GM19397 (cell line): ENCODE data around the gene NUP62CL.
"Not testable (repeated sequence)": the region's sequence is repeated elsewhere in the genome, so short reads cannot be mapped to it uniquely, and the experiment has no call there.

Experiments used
- ATAC-seq: cut with Tn5 transposase; IDR thresholded peaks from one replicate; pipeline ENCODE4 v1.9.1; 2021; ENCODE audit warnings: mild to moderate bottlenecking, moderate library complexity; ENCODE audit not compliant: unreplicated experiment

NUP62CL gene, protein sequence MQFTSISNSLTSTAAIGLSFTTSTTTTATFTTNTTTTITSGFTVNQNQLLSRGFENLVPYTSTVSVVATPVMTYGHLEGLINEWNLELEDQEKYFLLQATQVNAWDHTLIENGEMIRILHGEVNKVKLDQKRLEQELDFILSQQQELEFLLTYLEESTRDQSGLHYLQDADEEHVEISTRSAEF

DNA sequence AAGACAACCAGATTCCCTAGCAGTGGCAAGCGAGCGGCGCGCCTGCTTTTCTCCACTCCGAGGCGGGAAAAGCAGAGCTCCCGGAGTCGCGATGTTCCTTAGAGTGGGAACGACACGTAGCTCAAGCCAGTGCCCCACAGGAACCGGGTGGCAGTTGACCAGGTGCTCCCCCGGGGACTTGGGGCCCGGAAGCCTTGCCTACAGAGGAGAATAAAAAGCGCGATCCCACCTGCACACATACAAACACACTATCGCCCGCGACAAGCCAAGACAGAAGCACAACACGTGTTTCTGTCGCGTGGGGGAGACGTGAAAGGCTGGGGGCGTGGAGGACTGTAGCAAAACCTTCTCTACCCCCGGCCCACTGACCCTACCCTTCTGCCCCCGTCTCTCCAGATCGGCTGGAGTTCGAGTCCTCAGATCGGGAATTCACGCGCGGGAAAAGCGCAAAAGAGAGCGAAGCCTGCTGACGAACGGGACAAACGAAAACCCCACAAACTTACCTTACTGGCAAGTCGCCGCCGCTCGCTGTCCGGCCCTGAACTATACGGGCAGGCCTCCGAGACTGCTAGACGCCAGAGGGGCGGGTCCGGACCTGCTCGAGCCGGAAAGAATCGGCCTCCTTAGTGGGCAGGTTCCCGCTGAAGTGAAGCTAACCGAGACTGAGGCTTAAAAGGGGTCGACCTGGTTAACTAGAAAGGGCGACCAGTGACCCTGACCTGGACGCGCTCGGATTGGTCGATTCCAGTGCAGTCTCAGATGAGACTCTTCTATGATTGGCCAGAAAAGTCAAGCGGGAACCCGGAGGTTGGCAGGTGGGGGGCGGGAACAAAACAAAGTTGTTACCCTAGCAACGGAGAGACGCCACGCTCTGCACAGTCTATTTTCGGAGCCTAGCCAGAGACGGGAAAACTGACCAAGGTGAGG lies at the start of gene NUP62CL, which contains the start of gene DNAAF6:
Gene NUP62CL, minus strand, starts transcription at position 664 of the 927 bp plus-strand sequence. CDS start 31,287 bp downstream, outside the sequence.
Gene DNAAF6, plus strand, starts transcription at position 842 of the 927 bp plus-strand sequence. CDS start 6,265 bp downstream, outside the sequence.
- ATAC-seq: peak; percentile 92

DNA sequence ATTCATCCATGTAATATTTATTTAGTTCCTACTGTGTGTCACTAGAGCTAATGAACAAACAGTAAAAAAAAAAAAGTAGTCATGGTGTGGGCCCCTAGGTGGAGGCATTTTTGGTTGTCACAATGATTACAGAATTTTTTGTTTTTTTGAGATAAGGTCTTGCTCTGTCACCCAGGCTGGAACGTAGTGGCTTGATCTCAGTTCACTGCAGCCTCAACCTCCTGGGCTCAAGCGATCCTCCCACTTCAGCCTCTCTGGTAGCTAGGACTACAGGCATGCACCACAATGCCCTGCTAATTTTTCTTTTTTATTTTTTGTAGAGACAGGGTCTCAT lies 22.2 kb upstream of the NUP62CL start:
- no peak for ATAC-seq

DNA sequence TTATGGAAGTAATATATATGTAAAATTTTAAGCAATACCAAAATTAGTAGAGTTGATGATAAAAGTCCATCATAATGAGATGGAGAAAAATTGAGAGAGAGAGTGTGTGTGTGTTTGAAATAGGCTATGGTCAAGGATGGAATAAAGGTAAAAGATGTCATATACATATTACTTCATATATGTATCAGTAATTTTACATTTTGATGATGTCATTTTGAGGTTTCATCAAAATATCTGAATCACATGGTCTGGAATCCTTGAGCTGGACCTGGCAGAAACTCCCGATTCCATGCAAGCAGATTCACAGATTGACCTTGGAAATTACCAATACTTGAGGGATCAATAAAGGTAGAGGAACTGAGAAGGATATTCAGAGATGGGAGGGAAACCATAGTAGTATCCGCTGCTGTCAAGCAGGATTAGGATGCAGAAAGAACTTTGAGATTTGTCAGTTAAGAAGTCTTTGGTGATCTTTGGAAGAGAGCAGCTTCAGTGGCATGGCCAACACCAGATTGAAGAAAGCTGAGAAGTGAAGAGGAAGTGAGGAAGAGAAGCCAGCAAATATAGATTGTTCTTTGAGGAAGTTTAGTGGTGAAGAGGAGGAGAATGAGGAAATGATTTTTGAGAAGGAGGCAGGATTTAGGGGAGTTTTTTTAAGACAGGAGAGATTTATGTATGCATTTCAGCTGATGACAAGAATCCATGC lies 21.7 kb upstream of the NUP62CL start:
- no peak for ATAC-seq

DNA sequence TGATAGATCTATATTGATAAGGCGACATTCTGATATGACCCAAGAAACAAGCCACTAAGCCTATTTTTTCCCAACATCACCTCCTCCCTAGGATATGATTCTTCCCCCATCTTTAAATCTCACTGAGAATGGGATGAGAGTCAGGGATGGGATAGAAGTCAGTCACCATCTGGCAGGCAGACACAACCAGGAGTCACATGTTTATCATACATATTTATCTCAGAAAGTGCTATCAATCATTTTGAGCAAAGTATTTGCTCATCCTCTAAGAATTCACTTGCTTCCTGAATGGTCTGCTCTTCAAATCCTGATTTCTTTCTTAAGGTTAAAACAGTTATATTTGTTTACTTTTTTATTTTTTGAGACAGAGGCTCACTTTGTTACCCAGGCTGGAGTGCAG lies 20.5 kb upstream of the NUP62CL start:
- no peak for ATAC-seq

DNA sequence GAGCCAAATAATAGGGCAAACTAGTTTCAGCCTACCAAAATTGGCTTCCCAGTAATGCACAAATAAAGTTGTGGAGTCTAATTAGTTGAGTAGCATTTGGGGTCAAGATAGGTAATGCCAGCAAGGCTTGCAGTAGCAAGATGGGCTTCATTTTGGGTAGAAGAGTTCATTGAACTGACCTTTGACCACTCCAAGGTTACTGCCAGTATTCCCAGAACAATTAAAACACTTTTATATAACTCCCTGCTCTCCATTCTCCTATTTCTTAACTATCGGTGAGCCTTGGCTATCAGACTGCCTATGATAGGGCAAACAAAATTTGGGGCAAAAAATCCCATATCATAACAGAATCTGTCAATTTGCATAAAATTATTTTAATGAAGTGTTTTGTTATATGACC lies 7.2 kb upstream of the NUP62CL start:
- ATAC-seq: no peak

DNA sequence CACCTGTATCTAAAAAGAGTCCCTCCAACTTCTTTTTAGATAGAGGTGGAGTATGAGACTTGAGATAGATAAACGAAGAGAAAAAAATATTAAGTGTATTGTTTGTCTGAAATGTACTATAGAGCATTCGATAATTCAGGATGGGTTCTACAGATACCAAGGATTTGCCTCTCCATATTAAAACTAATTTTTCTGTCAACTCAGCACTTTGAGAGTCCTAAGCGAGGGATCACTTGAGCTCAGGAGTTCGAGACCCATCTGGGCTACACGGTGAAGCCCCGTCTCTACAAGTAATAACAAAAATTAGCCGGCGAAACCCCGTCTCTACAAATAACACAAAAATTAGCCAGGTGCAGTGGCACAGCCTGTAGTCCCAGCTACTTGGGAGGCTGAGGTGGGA lies 1.7 kb upstream of the NUP62CL start:
- ATAC-seq: no peak

DNA sequence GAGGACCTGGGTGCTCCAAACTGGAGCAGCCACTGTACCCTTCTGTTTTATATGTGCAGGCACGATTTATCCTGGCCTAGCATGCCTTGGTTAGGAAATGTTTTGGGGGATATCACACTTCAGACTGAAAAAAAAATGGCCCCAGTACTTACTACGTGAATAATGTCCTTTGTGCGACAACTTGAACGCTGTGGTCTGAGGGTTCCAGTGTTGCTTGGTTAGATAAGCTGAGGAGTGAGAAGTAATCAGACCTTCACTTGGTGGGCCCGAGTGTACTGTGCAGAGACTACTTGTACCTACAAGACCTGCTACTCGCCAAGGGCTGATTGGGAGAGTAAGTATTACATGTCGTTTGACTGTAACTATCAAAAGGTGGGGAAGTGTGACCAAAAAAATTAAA lies 856 bp upstream of the NUP62CL start:
- no peak for ATAC-seq

DNA sequence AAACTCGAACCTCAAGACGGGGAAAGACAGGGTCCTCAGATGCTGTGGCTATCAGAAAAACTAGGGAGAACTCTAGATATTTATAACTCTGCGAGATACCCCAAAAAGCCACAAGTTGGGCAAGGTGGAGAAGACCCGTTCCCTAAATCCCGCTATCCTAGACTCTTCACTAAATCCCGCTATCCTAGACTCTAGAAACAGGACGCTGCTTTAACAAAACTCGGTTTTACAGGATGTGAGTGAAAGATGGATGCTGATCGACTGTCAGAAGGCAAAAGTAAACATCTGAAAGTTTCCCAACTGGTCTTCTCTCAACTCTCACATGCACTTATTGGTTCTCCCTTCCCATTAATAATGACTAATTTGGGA lies 448 bp upstream of the NUP62CL start:
- ATAC-seq: no peak

DNA sequence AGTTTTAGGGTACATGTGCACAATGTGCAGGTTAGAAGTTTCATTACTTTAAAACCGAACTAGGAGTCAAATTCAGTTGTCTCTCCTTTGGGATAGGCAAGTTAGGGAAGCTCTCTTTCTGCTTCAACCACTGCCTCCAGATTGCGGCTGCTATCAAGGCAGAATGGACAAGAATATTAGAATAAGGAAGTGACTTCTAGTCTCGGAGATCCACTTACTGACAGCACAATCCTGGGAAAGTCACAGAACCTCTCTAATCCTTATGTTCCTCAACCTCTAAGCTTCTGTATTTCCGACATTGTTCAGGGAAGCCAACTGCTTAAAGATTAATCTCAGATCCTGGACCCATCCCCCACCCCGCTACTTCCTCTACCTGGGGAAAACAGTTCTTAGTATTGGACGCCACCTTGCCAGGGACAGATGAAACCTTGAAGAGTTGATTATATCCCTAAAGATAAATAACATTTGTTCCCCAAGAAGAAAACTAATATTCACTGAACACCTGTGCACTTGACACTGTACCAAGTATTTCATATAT lies 2.1 kb downstream of the NUP62CL start:
- ATAC-seq: no peak

DNA sequence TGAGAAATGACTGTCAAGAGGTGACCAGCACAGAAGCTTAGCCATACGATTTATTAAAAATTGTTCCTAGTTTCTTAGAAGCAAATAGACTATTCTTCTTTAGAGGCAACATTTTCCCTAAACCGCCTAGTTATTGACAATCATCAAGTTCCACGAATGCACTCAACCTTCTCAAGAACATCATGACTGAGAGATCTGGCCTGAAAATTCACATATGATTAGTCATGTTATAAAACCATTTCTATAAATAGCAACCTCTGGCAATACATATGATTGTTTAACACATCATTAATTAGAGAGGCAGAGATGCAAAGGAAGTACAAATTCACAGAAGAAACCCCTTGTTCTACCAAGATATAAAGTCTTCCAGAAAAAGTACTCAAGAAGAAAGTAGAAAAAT lies 6.7 kb downstream of the NUP62CL start:
- ATAC-seq: no peak

DNA sequence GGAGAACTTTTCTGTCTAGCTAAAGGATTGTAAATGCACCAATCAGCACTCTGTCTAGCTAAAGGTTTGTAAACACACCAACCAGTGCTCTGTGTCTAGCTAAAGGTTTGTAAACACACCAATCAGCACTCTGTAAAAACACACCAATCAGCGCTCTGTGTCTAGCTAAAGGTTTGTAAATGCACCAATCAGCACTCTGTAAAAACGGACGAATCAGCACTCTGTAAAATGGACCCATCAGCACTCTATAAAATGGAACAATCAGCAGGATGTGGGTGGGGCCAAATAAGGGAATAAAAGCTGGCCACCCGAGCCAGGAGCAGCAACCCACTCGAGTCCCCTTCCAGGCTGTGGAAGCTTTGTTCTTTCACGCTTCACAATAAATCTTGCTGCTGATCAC lies 8.2 kb downstream of the NUP62CL start:
- ATAC-seq: not testable (repeated sequence)

DNA sequence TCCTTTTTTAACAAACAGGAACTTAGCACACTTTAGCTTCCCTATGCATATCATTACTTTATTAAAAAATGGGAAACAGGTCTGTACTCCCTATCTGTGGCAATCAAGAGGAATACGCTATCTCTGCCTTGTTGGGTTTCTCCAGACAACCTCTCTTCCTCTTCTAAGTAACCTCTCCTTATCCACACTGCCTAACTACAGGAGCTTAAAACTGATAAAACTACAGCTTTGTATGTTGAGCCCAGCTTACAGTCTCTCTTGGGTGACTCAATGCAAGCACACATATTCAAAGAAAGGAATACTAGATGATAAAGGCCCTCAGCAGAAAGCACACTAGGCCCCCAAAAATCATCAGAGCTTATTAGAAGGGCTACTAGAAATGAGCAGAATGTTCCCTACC lies 8.9 kb downstream of the NUP62CL start:
- ATAC-seq: no peak

DNA sequence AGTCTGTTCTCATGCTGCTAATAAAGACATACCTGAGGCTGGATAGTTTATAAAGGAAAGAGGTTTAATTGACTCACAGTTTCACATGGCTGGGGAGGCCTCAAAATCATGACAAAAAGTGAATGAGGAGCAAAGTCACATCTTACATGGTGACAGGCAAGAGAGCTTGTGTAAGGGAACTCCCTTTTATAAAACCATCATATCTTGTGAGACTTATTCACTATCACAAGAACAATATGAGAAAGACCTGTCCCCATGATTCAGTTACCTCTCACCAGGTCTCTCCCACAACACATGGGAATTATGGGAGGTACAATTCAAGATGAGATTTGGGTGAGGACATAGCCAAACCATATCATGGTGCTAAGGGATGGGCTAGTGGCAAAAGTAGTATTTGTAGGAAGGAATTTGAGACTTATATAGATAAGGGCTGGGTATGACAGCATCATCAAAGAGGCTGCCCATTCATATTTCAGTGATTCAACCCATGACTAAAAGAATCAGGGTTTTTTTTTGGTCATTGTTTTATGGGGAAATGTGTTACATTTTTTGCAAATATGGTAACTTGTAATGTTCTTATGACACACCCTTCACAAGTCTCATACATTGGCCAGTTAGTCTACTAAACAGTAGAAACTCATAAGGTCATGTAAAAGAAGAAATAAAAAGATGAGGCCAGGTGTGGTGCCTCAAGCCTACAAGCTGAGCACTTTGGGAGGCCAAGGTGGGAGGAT lies 34.7 kb downstream of the NUP62CL start:
- ATAC-seq: no peak

DNA sequence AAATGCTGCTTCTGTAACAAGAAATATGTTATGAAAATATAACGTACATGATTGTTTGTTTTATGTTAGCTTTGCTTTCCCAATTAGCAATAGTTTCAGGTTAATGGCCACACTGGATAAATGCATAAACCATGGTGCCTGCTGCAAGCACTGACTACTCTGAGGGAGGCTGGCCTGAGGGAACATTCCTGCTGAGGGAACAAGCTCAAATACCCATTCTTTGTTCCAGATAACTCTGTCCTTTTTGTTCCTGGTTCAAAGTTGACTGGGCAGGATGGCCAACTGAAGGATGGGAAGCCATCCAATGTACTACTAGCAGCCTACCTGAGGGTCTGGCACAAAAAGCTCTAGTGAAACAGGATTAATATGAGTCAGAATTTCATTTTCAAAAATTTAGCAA lies 37.5 kb downstream of the NUP62CL start:
- ATAC-seq: no peak

DNA sequence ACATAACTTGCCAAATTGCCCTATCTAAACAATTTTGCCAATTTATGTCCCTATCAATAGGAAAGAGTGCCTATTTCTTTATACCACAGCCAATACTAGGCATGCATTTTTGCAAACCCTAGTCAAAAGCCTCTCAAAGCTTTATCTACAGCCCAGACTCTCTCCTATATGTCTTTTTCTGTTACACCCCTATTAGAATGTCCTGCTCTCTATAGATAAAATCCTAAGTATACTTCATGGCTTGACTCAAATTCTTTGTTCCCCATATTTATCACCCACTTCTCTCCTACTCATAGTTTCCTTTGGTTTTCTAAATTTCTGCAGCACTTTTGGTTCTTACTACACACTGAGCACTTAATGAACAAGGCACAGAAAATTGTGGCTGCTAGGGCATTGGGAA lies 38.0 kb downstream of the NUP62CL start:
- ATAC-seq: no peak

DNA sequence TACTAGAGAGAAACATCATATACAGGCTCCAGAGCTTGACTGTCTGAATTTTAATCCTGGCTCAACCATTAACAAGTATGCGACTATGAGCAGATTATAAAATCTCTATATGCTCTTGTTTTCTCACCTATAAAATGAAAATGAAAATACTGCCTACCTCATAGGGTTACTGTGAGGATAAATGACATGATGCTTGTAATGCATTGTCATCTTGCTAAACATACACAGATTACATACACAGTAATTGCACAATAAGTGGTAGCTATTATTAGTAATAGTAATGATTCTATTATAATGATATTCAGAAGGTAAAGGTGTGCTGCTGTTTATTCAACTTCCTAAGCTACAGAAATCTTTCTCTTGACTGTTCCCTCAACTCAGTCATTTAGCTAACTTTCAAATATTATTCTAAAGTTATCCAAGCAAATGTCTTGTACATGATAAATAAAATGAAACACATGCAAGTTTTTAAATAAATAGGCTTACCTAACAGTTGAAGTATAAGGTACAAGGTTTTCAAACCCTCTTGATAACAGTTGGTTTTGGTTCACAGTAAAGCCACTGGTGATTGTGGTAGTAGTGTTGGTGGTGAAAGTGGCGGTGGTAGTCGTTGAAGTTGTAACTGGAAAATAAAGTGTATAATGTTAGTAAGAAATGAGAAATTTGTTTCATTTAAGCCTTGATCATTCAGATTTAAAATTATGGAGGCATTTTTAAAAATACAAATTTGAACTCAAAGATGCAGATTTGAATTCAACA lies 38.9 kb downstream of the NUP62CL start:
- ATAC-seq: no peak

DNA sequence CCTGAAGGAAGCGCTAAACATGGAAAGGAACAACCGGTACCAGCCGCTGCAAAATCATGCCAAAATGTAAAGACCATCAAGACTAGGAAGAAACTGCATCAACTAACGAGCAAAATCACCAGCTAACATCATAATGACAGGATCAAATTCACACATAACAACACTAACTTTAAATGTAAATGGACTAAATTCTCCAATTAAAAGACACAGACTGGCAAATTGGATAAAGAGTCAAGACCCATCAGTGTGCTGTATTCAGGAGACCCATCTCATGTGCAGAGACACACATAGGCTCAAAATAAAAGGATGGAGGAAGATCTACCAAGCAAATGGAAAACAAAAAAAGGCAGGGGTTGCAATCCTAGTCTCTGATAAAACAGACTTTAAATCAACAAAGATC lies 48.6 kb downstream of the NUP62CL start:
- not testable (repeated sequence) for ATAC-seq

DNA sequence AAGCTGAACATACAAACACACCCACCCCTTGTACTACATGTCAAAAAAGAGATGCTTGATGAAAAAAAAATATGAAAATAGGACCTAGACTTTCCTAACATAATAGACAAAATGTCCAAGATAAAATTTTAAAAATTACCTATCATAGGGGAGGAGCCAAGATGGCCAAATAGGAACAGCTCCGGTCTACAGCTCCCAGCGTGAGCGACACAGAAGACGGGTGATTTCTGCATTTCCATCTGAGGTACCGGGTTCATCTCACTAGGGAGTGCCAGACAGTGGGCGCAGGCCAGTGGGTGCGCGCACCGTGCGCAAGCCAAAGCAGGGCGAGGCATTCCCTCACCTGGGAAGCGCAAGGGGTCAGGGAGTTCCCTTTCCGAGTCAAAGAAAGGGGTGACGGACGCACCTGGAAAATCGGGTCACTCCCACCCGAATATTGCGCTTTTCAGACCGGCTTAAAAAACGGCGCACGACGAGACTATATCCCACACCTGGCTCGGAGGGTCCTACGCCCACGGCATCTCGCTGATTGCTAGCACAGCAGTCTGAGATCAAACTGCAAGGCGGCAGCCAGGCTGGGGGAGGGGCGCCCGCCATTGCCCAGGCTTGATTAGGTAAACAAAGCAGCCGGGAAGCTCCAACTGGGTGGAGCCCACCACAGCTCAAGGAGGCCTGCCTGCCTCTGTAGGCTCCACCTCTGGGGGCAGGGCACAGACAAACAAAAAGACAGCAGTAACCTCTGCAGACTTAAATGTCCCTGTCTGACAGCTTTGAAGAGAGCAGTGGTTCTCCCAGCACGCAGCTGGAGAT lies 50.4 kb downstream of the NUP62CL start:
- ATAC-seq: not testable (repeated sequence)
